Forelimb muscle (tissue), 1 donor: ENCODE data around the gene R3HDM4. TPM values are rescaled to one million over a fixed set of nuclear protein-coding genes. Genes with fewer than 3 reads are reported as not detected.
"Not testable (repeated sequence)": the region's sequence is repeated elsewhere in the genome, so short reads cannot be mapped to it uniquely, and the experiment has no call there.

Experiments used
- DNase-seq: peaks from one replicate; pipeline ENCODE4 v3.0.0-alpha.2; 2013; ENCODE audit warnings: low read depth
- polyA plus RNA-seq: library from polyadenylated mRNA; unstranded; fragments of 120-200 nt; gene quantifications from one replicate; pipeline ENCODE4 v1.2.1, GENCODE V29; 2013; ENCODE audit not compliant: insufficient read length

The R3HDM4 gene
- polyA plus RNA-seq, 1 donor: 27.5 TPM

GRCh38 chr19:877992-878660 lies 34.9 kb downstream of the R3HDM4 start:
- not testable (repeated sequence) for DNase-seq

- no peak for DNase-seq
Measured at GRCh38 chr19:876780-877314, 36.2 kb downstream of the R3HDM4 start.

DNA sequence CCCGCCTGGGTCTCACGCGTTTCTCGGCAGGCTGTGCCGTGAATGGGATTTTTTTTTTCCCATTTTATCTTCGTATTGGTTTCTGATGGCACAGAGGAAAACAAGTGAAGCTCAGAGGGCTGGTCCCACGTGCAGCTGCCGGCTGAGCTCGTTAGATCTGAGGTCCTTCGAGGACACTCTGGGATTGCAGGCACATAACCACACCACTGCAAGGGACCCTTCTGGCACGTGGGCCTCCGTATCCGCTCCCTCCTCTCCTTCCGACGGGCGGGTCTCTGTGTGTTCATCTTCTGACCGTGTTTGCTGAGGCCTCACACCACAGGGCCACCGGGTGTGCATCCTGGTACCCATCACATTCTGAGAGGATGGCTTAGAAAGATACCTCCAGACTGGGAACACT lies 36.9 kb downstream of the R3HDM4 start:
- no peak for DNase-seq

GRCh38 chr19:875265-875879 lies 37.6 kb downstream of the R3HDM4 start:
- no peak for DNase-seq

- DNase-seq: no peak
Measured at GRCh38 chr19:873561-874041, 39.4 kb downstream of the R3HDM4 start.

DNA sequence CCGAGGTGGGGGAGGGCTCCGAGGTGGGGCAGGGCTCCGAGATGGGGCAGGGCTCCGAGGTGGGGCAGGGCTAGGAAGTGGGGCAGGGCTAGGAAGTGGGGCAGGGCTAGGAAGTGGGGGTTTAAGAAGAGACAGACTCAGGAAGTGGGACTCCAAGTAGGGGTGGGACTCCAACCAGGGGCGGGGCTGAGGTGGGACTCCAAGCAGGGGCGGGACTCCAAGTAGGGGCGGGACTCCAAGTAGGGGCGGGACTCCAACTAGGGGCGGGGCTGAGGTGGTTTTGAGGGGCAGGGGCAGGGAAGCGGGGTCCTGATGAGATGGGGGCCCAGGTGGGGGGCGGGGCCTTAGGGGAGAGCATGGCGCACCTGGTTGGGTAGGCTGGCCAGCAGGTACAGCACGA lies 39.9 kb downstream of the R3HDM4 start:
- DNase-seq: no peak

GRCh38 chr19:872266-872951 lies 40.6 kb downstream of the R3HDM4 start:
- no peak for DNase-seq

- DNase-seq: no peak
Measured at GRCh38 chr19:871446-872265, 41.4 kb downstream of the R3HDM4 start.

GRCh38 chr19:870963-871401 lies 42.0 kb downstream of the R3HDM4 start:
- DNase-seq: no peak

- DNase-seq: no peak
Measured at GRCh38 chr19:870314-870713, 42.7 kb downstream of the R3HDM4 start.

GRCh38 chr19:869245-870177 lies 43.5 kb downstream of the R3HDM4 start:
- peak; percentile 55 for DNase-seq

DNA sequence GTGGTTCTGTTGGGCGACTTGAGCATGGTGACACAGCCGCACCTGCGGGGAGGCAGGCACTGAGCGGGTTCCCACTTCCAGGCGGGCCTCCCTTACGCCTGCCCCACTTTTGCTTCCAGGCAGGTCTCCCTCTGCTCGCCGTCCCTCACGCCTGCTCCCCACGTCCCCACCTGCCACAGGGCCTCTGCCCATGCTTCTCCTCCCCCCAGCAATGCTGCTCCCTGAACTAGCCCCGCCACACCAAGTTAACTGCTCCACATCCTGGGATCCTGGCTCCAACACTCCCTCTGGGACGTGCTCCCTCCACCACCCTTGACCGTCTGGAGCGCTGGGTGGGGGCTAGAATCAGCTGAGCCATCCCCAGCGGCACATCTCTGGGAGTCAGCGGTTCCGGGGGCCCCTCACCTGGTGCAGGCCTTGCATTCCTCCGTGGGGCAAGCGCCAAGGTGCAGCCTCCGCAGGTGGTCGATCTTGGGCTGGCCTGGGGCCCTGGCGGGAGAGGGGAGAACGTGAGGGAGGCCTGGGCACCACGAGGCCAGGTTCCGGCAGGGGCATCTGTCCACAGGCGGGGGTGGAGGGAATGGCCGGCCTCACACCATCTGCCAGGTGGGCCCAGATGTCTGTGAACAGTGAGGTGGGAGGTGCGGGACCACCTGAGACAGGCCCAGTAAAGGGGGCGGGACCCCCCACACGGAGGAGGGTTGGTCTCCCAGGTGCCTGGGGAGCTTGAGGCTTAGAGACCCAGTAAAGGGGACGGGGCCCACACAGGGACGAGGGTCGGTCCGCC lies 44.4 kb downstream of the R3HDM4 start:
- no peak for DNase-seq

DNA sequence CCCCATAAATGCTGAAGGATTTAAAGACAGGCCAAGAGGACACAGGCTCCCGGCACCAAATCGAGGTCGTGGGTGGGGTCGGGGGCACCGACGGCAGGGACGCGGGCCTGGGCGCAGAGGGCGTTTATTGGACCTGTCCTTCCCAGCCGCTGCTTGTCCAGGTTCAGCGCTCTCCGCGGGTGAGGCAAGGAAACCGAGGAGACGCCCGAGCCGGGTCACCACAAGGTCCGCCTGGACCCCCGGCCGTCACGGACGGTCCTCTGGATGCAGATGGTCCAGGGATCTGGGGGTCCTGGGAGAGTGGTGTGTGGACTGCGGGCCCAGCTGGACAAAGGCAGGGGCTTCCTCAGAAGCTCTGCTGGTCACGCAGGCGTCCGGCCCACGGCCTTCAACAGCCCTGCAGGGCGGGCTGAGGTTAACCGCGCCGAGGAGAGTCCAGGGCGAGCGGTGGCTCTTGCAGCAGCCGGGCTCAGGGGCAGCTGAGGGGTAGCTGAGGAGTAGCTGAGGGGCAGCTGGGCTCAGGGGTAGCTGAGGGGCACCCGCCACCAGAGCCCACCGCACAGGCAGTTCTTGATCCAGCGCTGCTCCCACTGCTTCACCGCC lies 45.1 kb downstream of the R3HDM4 start:
- no peak for DNase-seq

- no peak for DNase-seq
Measured at GRCh38 chr19:867301-867793, 45.7 kb downstream of the R3HDM4 start.

DNA sequence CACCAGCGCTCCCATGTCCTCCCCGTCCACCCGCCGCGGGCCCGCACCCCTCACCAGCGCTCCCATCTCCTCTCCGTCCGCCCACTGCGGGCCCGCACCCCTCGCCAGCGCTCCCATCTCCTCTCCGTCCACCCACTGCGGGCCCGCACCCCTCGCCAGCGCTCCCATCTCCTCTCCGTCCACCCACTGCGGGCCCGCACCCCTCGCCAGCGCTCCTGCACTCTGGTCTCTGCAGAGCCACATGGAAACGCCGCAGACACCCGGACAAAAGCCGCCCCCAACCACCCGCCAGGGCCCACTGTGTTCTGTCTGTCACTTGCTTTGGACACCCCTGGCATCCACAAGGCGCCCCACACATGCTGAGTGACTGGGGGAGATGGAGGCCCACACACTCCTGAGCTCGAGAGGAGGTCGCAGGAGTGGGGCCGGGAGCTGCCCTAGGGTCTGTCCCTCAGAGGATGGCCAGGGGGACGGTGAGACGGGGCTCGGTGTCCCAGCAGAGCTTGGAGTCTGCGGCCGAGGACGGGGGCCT lies 46.2 kb downstream of the R3HDM4 start:
- DNase-seq: no peak

- DNase-seq: no peak
Measured at GRCh38 chr19:863315-863620, 49.8 kb downstream of the R3HDM4 start.

DNA sequence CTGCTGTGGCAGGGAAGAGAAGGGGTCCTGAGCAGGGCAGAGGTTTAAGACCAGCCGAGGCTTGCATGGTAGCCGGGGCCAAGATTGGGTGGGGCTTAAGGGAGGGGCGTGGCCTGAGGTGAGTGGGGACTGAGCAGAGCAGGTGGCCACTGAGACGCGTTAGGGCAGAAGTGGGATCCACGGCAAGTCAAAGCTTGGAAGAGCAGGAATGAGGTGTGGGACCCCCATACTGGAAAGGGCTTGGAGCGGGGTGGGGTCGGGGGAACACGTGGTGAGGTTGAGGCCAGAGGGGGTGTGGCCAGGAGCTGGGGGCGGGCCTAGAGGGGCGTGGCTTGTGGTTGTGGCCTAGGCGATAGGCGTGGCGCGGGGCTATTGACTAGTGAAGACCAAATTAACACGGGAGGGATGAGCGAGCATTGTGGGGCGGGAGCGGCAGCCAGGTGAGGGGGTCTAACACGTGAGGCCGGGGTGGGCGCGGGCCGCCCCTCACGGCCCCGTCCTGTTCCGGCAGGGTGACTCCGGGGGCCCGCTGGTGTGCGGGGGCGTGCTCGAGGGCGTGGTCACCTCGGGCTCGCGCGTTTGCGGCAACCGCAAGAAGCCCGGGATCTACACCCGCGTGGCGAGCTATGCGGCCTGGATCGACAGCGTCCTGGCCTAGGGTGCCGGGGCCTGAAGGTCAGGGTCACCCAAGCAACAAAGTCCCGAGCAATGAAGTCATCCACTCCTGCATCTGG lies 50.3 kb downstream of the R3HDM4 start:
- no peak for DNase-seq
